Gastrocnemius medialis (tissue), 4 donors: ENCODE data around the gene VAMP3. TPM values are rescaled to one million over a fixed set of nuclear protein-coding genes. Genes with fewer than 3 reads are reported as not detected.

ENCODE experiments used
- ATAC-seq, 2 donors: fragments of 150-250 bp; one replicate each; pipeline ENCODE4 v1.9.1; 2016
- DNase-seq, 2 donors: peaks; one replicate each; pipeline ENCODE4 v3.0.0-alpha.2; 2019
- H3K27ac ChIP-seq, 4 donors: fragments of 200-600 bp; sonication (generic); 1 replicate in 1 of 4; 2 replicates in 3 of 4; pipeline ENCODE4 v1.5.1; 2016 to 2018; ENCODE audit warnings: mild to moderate bottlenecking in 2 of 4, moderate library complexity in 1 of 4
- H3K27me3 ChIP-seq, 3 donors: fragments of 200-600 bp; sonication (generic) in 2 of 3; 1 replicate in 1 of 3; 2 replicates in 2 of 3; pipeline versions ENCODE4 v1.5.1 to v1.6.0; 2016 to 2019; ENCODE audit warnings: mild to moderate bottlenecking in 1 of 3, moderate library complexity in 1 of 3
- H3K36me3 ChIP-seq, 2 donors: fragments of 200-600 bp; sonication (generic) in 1 of 2; one replicate each; pipeline ENCODE4 v1.5.1; 2017 to 2018
- H3K4me1 ChIP-seq, 2 donors: fragments of 200-600 bp; sonication (generic) in 1 of 2; one replicate each; pipeline ENCODE4 v1.5.1; 2016 to 2017; ENCODE audit warnings: mild to moderate bottlenecking in 2 of 2
- H3K4me3 ChIP-seq, 4 donors: fragments of 200-600 bp; sonication (generic) in 3 of 4; 1 replicate in 1 of 4; 2 replicates in 3 of 4; pipeline ENCODE4 v1.5.1; 2016 to 2019; ENCODE audit warnings: mild to moderate bottlenecking in 2 of 4
- H3K9me3 ChIP-seq, 3 donors: fragments of 200-600 bp; sonication (generic) in 2 of 3; 1 replicate in 1 of 3; 2 replicates in 2 of 3; pipeline ENCODE4 v1.5.1; 2016 to 2019
- CTCF ChIP-seq, 5 experiments: fragments of 450-650 bp in 3 of 5; fragments of 200-600 bp in 2 of 5; sonication (generic) in 2 of 5; IDR thresholded peaks in 4 of 5; conservative IDR thresholded peaks in 1 of 5; 1 replicate in 4 of 5; 2 replicates in 1 of 5; pipeline ENCODE4 v1.5.1; 2016 to 2019; ENCODE audit warnings: antibody characterized with exemption in 5 of 5, mild to moderate bottlenecking in 3 of 5, moderate library complexity in 3 of 5
- POLR2A ChIP-seq, 2 donors: fragments of 450-650 bp; IDR thresholded peaks; one replicate each; pipeline ENCODE4 v1.6.1; 2017; ENCODE audit warnings: antibody characterized with exemption in 2 of 2, mild to moderate bottlenecking in 2 of 2, moderate library complexity in 2 of 2
- in situ Hi-C, 4 donors: fragments of 200-750 bp; cut with MboI; loops; one replicate each; pipeline versions ENCODE4 v1.15.0 to v1.8.0; 2017; ENCODE audit warnings: low sequenced_read_pairs in 4 of 4
- intact Hi-C: fragments of 100-400 bp; cut with DNase I; formaldehyde crosslinking; loops from one replicate; pipeline ENCODE4 v1.15.1; 2023; ENCODE audit warnings: low total_unique reads
- total RNA-seq, 4 donors: library from RNA; depleted of rRNA; stranded (reverse); fragments of >200 nt; gene quantifications; one replicate each; pipeline versions ENCODE4 v1.1.0 to v1.2.3, GENCODE V29; 2016

VAMP3 gene
- total RNA-seq, 4 donors from 2014 or later = 63.7 to 71.2 (median 69.7) TPM

GRCh38 chr1:7827126-7827955, 56.2 kb downstream of the VAMP3 start:
- peak overlapping the region in 1 of 4 donors; percentile 25 for H3K4me3 ChIP-seq
- H3K27me3 ChIP-seq = no peaks in the 10 kb centered on the region
- ATAC-seq (no peak), DNase-seq (no peak)
- H3K36me3 ChIP-seq = peaks cover 3 to 71% of the 10 kb centered on the region in 2 donors
- TF ChIP-seq POLR2A (IDR thresholded peaks at IDR 0.05) (no peak), CTCF (IDR thresholded peaks at IDR 0.05 in 4 of 5, conservative IDR thresholded peaks at IDR 0.05 in 1 of 5) (no peak)
- in situ Hi-C loops = no loop called here
- peaks cover 0 to 5% of the 10 kb centered on the region in 2 donors for H3K4me1 ChIP-seq
- peak overlapping the region in 1 of 4 donors; percentile 14 for H3K27ac ChIP-seq
- intact Hi-C loops = no loop called here
- no peaks in the 10 kb centered on the region for H3K9me3 ChIP-seq

Other genes starting within 250 kb of the VAMP3 start
- gene PER3, start 13.0 kb downstream of the VAMP3 start, total RNA-seq = 1 to 10 TPM; 3.7 to 7.1 (median 5.5) TPM
- not detected for gene UTS2, start 81.8 kb downstream of the VAMP3 start, total RNA-seq
- under 1 TPM in 2 of 4 donors, not detected in 2; 0.05 to 0.20 TPM for gene TNFRSF9, start 169.5 kb downstream of the VAMP3 start, total RNA-seq
- 100 to 1,000 TPM; 291 to 370 (median 332) TPM for gene PARK7, start 190.4 kb downstream of the VAMP3 start, total RNA-seq